BE2C (cell line): ENCODE results near the gene OR10H4.

Source experiments
- DNase-seq: peaks from one replicate; pipeline ENCODE4 v3.0.0-alpha.2; 2020
- H3K27me3 ChIP-seq: fragments of 250-450 bp; sonication (Bioruptor Pico); 2 replicates; pipeline ENCODE4 v1.5.1; 2020; ENCODE audit warnings: mild to moderate bottlenecking
- H3K36me3 ChIP-seq: fragments of 250-450 bp; sonication (Bioruptor Pico); 2 replicates; pipeline ENCODE4 v1.5.1; 2020; ENCODE audit warnings: mild to moderate bottlenecking
- H3K4me1 ChIP-seq: fragments of 250-450 bp; sonication (Bioruptor Pico); 2 replicates; pipeline ENCODE4 v1.5.1; 2020
- H3K4me3 ChIP-seq: 2 replicates; pipeline ENCODE4 v1.5.1; 2011; ENCODE audit warnings: low read depth, low read length
- H3K9me3 ChIP-seq: fragments of 250-450 bp; sonication (Bioruptor Pico); 2 replicates; pipeline ENCODE4 v1.5.1; 2020
- CTCF ChIP-seq: IDR thresholded peaks from 2 replicates; pipeline ENCODE4 v1.5.1; 2012; ENCODE audit warnings: mild to moderate bottlenecking, low read depth, low read length

Gene OR10H4

DNA sequence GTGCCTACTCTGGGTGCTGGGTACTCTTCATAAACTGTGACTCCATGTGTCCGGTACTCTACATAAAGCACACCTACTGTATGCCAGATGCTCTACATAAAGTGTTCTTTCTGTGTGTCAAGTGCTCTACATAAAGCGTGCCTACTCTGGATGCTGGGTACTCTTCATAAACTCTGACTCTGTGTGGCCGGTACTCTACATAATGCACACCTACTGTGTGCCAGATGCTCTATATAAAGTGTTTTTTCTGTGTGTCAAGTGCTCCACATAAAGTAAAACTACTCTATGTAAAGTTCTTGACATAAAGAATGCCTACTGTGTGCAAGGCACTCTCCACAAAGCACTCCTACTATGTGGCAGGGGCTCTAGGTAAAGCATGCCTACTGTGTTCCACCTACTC is 12.6 kb upstream of the OR10H4 start:
- no peaks in the 10 kb centered on the region for H3K9me3 ChIP-seq
- no peaks in the 10 kb centered on the region for H3K36me3 ChIP-seq
- no peak overlapping the region for H3K4me3 ChIP-seq
- no peaks in the 10 kb centered on the region for H3K4me1 ChIP-seq
- no peak for DNase-seq
- no peak for TF ChIP-seq CTCF
- peaks cover 3% of the 10 kb centered on the region; the same call in 1 of the 2 replicates for H3K27me3 ChIP-seq

DNA sequence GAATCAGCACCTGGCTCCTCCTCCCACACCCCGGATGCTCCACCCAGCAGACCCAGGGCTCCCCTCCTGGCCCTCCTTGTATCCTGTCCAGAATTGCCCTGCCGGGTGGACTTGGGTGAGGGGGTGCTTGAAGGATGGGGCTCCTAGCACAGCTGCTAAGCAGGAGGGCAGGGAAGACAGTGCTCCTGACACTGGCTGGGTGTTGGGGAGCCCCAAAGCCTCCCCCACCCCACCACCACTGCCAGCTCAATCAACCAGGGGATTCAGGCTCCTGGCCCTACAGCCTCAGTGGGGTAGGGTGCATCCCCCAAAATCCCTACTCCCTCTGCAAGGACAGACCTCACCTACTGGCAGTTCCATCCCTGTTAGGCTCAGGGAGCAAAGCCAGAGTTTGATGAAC is 11.9 kb upstream of the OR10H4 start:
- Histone ChIP-seq H3K4me1 (no peaks in the 10 kb centered on the region), H3K4me3 (no peak overlapping the region), H3K27me3 (peaks cover 3% of the 10 kb centered on the region; the same call in 1 of the 2 replicates), H3K9me3 (no peaks in the 10 kb centered on the region), H3K36me3 (no peaks in the 10 kb centered on the region)
- no peak for DNase-seq
- TF ChIP-seq CTCF, result no peak

- Histone ChIP-seq H3K36me3 (no peaks in the 10 kb centered on the region), H3K4me3 (no peak overlapping the region), H3K9me3 (no peaks in the 10 kb centered on the region), H3K4me1 (no peaks in the 10 kb centered on the region), H3K27me3 (peaks cover 3% of the 10 kb centered on the region; the same call in 1 of the 2 replicates)
- no peak for DNase-seq
- no peak for TF ChIP-seq CTCF
Observed at GRCh38 chr19:15937771-15938170, 11.0 kb upstream of the OR10H4 start.

- Histone ChIP-seq H3K9me3 (no peaks in the 10 kb centered on the region), H3K4me1 (no peaks in the 10 kb centered on the region), H3K4me3 (no peak overlapping the region), H3K27me3 (no peaks in the 10 kb centered on the region), H3K36me3 (no peaks in the 10 kb centered on the region)
- no peak for TF ChIP-seq CTCF
- no peak for DNase-seq
Observed at GRCh38 chr19:15944401-15944800, 4.4 kb upstream of the OR10H4 start.

DNA sequence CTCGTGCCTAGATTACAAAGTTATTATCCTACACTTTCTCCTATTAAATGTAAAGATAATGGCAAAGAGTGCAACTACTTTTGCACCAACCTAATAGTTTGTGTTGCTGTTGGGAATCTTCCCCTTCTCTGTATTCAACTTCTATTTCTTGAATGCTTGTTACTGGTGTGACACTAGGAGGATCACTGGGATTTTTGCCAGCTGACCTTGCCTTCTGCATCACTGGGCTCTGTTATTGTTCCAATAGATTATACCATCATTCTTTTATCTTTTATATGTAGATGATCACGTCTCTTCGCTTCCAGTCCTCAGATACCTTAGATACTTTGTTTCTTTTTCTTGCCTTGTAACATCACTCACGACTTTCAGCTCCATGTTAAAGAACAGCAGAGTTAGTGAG is 3.5 kb upstream of the OR10H4 start:
- H3K9me3 ChIP-seq, result no peaks in the 10 kb centered on the region

DNA sequence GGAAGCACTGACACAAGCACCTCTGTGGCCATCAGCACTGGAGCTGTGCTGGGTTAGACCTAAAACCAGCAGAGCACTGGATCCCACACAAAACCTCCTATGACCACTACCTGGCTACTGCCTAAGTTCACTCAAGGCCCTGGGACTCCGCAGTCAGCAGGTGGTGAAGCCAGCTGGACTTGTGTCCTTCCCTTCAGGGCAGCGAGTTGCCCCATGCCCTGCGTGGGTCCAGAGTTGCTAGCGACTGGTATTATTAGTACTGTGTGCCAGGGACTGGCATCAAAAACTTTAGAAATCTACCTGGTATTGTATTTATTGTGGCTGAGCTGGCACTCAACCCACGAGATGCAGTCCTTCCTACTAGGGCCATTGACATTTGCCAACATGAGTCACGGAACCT is 6.0 kb downstream of the OR10H4 start:
- no peaks in the 10 kb centered on the region for H3K4me1 ChIP-seq
- no peaks in the 10 kb centered on the region for H3K27me3 ChIP-seq
- H3K36me3 ChIP-seq, result no peaks in the 10 kb centered on the region
- no peak overlapping the region for H3K4me3 ChIP-seq
- DNase-seq, result no peak
- TF ChIP-seq CTCF, result no peak
- no peaks in the 10 kb centered on the region for H3K9me3 ChIP-seq

More for the DNA sequence above, 3.5 kb upstream of the OR10H4 start:
- Histone ChIP-seq H3K4me3 (no peak overlapping the region), H3K4me1 (no peaks in the 10 kb centered on the region), H3K27me3 (no peaks in the 10 kb centered on the region), H3K36me3 (no peaks in the 10 kb centered on the region)
- no peak for DNase-seq
- TF ChIP-seq CTCF, result no peak
